ENCODE measurements around the gene HEATR5A. TPM values are rescaled to one million over a fixed set of nuclear protein-coding genes. Genes with fewer than 3 reads are reported as not detected.

Gene HEATR5A
- total and polyA plus RNA-seq, 2 donors (not counting 1 experiment from before 2014, with no cell fraction given): 45.4 to 59.8 TPM

- H3K4me1 ChIP-seq (ENCODE audit: control insufficient read depth, extremely low read depth, insufficient read depth, low read length): no peaks in the 10 kb centered on the region
- no peaks in the 10 kb centered on the region for H3K9me3 ChIP-seq (ENCODE audit: control insufficient read depth, insufficient read depth, low read depth, low read length)
- H4K20me1 ChIP-seq (ENCODE audit: control insufficient read depth, extremely low read depth, insufficient read depth, low read length): no peaks in the 10 kb centered on the region
- H2AFZ ChIP-seq (ENCODE audit: low read length): no peak overlapping the region
- no peak overlapping the region for H3K4me2 ChIP-seq (ENCODE audit: extremely low read depth, insufficient read depth, low read length)
- DNase-seq (ENCODE audit: low read depth in 2 of 2): no peak
- peaks cover 5% of the 10 kb centered on the region for H3K79me2 ChIP-seq (ENCODE audit: control insufficient read depth, insufficient read depth, low read length)
- TF ChIP-seq CTCF (conservative IDR thresholded peaks at IDR 0.05 in 1 of 2, IDR thresholded peaks at IDR 0.05 in 1 of 2; ENCODE audit: low read depth in 1 of 2, low read length in 2 of 2) (no peak), EZH2 (IDR thresholded peaks at IDR 0.05; ENCODE audit: low read length, missing control alignments) (no peak)
- no peak overlapping the region for H3K4me3 ChIP-seq (replicated peaks in 1 of 4; ENCODE audit: control extremely low read depth in 1 of 4, insufficient read depth in 1 of 4, low read depth in 3 of 4, low read length in 4 of 4)
- H3K27ac ChIP-seq (ENCODE audit: insufficient read depth, low read length): no peak overlapping the region
- no peaks in the 10 kb centered on the region for H3K27me3 ChIP-seq (ENCODE audit: control insufficient read depth, insufficient read depth, low read length)
- no peak overlapping the region for H3K9ac ChIP-seq (ENCODE audit: insufficient read depth, low read length)
- no peaks in the 10 kb centered on the region for H3K36me3 ChIP-seq (ENCODE audit: control insufficient read depth, insufficient read depth, low read length)
These were observed 16.6 kb downstream of the HEATR5A start for GRCh38 chr14:31403707-31404106.

- Histone ChIP-seq H3K79me2 (ENCODE audit: control insufficient read depth, insufficient read depth, low read length) (peaks cover 5% of the 10 kb centered on the region), H3K4me1 (ENCODE audit: control insufficient read depth, extremely low read depth, insufficient read depth, low read length) (no peaks in the 10 kb centered on the region), H3K4me2 (ENCODE audit: extremely low read depth, insufficient read depth, low read length) (no peak overlapping the region), H3K4me3 (replicated peaks in 1 of 4; ENCODE audit: control extremely low read depth in 1 of 4, insufficient read depth in 1 of 4, low read depth in 3 of 4, low read length in 4 of 4) (no peak overlapping the region), H3K27me3 (ENCODE audit: control insufficient read depth, insufficient read depth, low read length) (no peaks in the 10 kb centered on the region), H3K27ac (ENCODE audit: insufficient read depth, low read length) (no peak overlapping the region), H2AFZ (ENCODE audit: low read length) (no peak overlapping the region), H3K36me3 (ENCODE audit: control insufficient read depth, insufficient read depth, low read length) (no peaks in the 10 kb centered on the region), H3K9me3 (ENCODE audit: control insufficient read depth, insufficient read depth, low read depth, low read length) (no peaks in the 10 kb centered on the region), H4K20me1 (ENCODE audit: control insufficient read depth, extremely low read depth, insufficient read depth, low read length) (no peaks in the 10 kb centered on the region), H3K9ac (ENCODE audit: insufficient read depth, low read length) (no peak overlapping the region)
- DNase-seq (ENCODE audit: low read depth in 2 of 2): no peak
- no peak for TF ChIP-seq CTCF (conservative IDR thresholded peaks at IDR 0.05 in 1 of 2, IDR thresholded peaks at IDR 0.05 in 1 of 2; ENCODE audit: low read depth in 1 of 2, low read length in 2 of 2)
- TF ChIP-seq EZH2 (IDR thresholded peaks at IDR 0.05; ENCODE audit: low read length, missing control alignments): no peak
These were observed 17.4 kb downstream of the HEATR5A start for GRCh38 chr14:31402764-31403439.

GRCh38 chr14:31401369-31401932, 18.9 kb downstream of the HEATR5A start:
- Histone ChIP-seq H3K27me3 (ENCODE audit: control insufficient read depth, insufficient read depth, low read length) (no peaks in the 10 kb centered on the region), H3K79me2 (ENCODE audit: control insufficient read depth, insufficient read depth, low read length) (peaks cover 5% of the 10 kb centered on the region), H3K27ac (ENCODE audit: insufficient read depth, low read length) (no peak overlapping the region), H4K20me1 (ENCODE audit: control insufficient read depth, extremely low read depth, insufficient read depth, low read length) (no peaks in the 10 kb centered on the region), H3K4me1 (ENCODE audit: control insufficient read depth, extremely low read depth, insufficient read depth, low read length) (no peaks in the 10 kb centered on the region), H2AFZ (ENCODE audit: low read length) (no peak overlapping the region), H3K9me3 (ENCODE audit: control insufficient read depth, insufficient read depth, low read depth, low read length) (no peaks in the 10 kb centered on the region), H3K36me3 (ENCODE audit: control insufficient read depth, insufficient read depth, low read length) (no peaks in the 10 kb centered on the region), H3K4me3 (replicated peaks in 1 of 4; ENCODE audit: control extremely low read depth in 1 of 4, insufficient read depth in 1 of 4, low read depth in 3 of 4, low read length in 4 of 4) (no peak overlapping the region), H3K9ac (ENCODE audit: insufficient read depth, low read length) (no peak overlapping the region), H3K4me2 (ENCODE audit: extremely low read depth, insufficient read depth, low read length) (no peak overlapping the region)
- TF ChIP-seq EZH2 (IDR thresholded peaks at IDR 0.05; ENCODE audit: low read length, missing control alignments) (no peak), CTCF (conservative IDR thresholded peaks at IDR 0.05 in 1 of 2, IDR thresholded peaks at IDR 0.05 in 1 of 2; ENCODE audit: low read depth in 1 of 2, low read length in 2 of 2) (no peak)
- DNase-seq (ENCODE audit: low read depth in 2 of 2): no peak

Measured in fibroblast of lung (primary cell).